Measurements from ENCODE around the gene GJB5. TPM values are rescaled to one million over a fixed set of nuclear protein-coding genes. Genes with fewer than 3 reads are reported as not detected.
"Not testable (repeated sequence)": the region's sequence is repeated elsewhere in the genome, so short reads cannot be mapped to it uniquely, and the experiment has no call there.

Gene GJB5
- total RNA-seq, 2 experiments from 2014 or later: not detected

GRCh38 chr1:34771573-34772371 is 16.9 kb downstream of the GJB5 start:
- ChIA-PET POLR2A (no interaction called here), CTCF (interaction anchor here (0.6 kb wide), 1 partner anchor 189 kb away, joined by 3 read pairs; no protein-coding TSS in a partner anchor)
- no peaks in the 10 kb centered on the region for H3K4me1 Mint-ChIP-seq
- H3K4me3 Mint-ChIP-seq: no peak overlapping the region
- no peak overlapping the region for H3K27ac Mint-ChIP-seq
- H3K36me3 Mint-ChIP-seq (ENCODE audit: low read depth): no peaks in the 10 kb centered on the region
- H3K9me3 Mint-ChIP-seq: no peaks in the 10 kb centered on the region
- peaks cover 1% of the 10 kb centered on the region for H3K27me3 Mint-ChIP-seq
- no peak for DNase-seq

- H3K4me1 Mint-ChIP-seq; H3K4me3 Mint-ChIP-seq; H3K27ac Mint-ChIP-seq; H3K9me3 Mint-ChIP-seq; H3K27me3 Mint-ChIP-seq; H3K36me3 Mint-ChIP-seq (ENCODE audit: low read depth); POLR2A ChIA-PET; DNase-seq: not testable (repeated sequence)
- CTCF ChIA-PET: interaction anchor here (1.2 to 1.6 kb wide), 2 partner anchors 13 to 29 kb away, joined by 3 to 5 read pairs; no protein-coding TSS in a partner anchor
Observed at GRCh38 chr1:34773114-34773513, 18.3 kb downstream of the GJB5 start.

- DNase-seq: no peak
Observed at GRCh38 chr1:34774957-34775356, 20.1 kb downstream of the GJB5 start.

GRCh38 chr1:34776911-34777310 is 22.1 kb downstream of the GJB5 start:
- Mint-ChIP-seq H3K4me1 (no peaks in the 10 kb centered on the region), H3K36me3 (ENCODE audit: low read depth) (no peaks in the 10 kb centered on the region), H3K4me3 (no peak overlapping the region), H3K27ac (no peak overlapping the region), H3K9me3 (no peaks in the 10 kb centered on the region), H3K27me3 (peaks cover 32% of the 10 kb centered on the region)
- no peak for DNase-seq
- POLR2A ChIA-PET: no interaction called here
- CTCF ChIA-PET: no interaction called here

More at GRCh38 chr1:34774957-34775356, 20.1 kb downstream of the GJB5 start:
- Mint-ChIP-seq H3K9me3 (no peaks in the 10 kb centered on the region), H3K27ac (no peak overlapping the region), H3K4me1 (no peaks in the 10 kb centered on the region), H3K4me3 (no peak overlapping the region), H3K36me3 (ENCODE audit: low read depth) (no peaks in the 10 kb centered on the region), H3K27me3 (peaks cover 21% of the 10 kb centered on the region)
- ChIA-PET CTCF (interaction anchor here (1.4 kb wide), 1 partner anchor 78 kb away, joined by 4 read pairs; no protein-coding TSS in a partner anchor), POLR2A (no interaction called here)

DNA sequence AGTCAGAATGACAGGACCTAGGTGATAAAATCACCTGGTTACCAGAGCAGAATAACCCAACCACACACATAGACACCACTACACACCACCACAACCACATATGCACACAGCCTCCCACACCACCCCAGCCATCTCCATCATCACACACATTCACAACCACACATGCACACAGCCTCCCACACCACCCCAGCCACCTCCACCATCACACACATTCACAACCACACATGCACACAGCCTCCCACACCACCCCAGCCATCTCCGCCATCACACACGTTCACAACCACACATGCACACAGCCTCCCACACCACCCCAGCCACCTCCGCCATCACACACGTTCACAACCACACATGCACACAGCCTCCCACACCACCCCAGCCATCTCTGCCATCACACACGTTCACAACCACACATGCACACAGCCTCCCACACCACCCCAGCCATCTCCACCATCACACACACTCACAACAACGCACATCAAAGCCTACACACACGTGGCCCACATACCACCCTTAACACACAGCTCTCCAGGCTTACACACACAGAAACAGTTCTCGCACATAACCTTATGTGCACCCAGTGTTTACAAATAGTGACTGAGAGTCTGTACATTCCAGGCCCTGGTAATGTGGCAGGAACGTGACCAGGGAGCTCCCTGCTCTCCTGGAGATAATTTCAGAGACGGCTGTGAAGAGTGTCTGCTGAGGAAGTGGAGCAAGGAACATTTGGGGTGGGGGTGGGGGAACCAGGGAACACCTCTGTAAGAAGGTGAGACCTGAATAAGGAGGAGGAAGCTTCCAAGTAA is 22.9 kb downstream of the GJB5 start:
- Mint-ChIP-seq H3K27me3 (peaks cover 40% of the 10 kb centered on the region), H3K4me1 (no peaks in the 10 kb centered on the region), H3K4me3 (no peak overlapping the region), H3K27ac (no peak overlapping the region), H3K36me3 (ENCODE audit: low read depth) (no peaks in the 10 kb centered on the region), H3K9me3 (no peaks in the 10 kb centered on the region)
- CTCF ChIA-PET: no interaction called here
- POLR2A ChIA-PET: no interaction called here
- no peak for DNase-seq

DNA sequence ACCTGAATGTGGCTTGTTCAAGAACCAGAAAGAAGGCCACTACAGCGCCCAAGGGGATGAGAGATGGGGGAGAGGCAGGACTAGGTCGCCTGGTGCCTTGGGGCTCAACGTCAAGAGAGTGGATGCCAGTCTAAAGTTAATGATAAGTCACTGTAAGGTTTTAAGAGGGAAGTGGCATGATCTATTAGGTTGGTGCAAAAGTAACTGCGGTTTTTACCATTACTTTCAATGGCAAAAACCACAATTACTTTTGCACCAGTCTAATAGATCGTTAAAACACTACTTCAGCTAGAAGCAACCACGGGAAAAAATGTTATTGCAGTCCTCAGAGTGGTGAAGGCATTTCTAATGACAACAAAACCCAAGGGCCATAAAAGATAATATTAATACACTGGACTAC is 23.5 kb downstream of the GJB5 start:
- H3K27me3 Mint-ChIP-seq: peaks cover 47% of the 10 kb centered on the region
- no peak overlapping the region for H3K27ac Mint-ChIP-seq
- no peaks in the 10 kb centered on the region for H3K36me3 Mint-ChIP-seq (ENCODE audit: low read depth)
- H3K9me3 Mint-ChIP-seq: no peaks in the 10 kb centered on the region
- no peak overlapping the region for H3K4me3 Mint-ChIP-seq
- no peak for DNase-seq
- CTCF ChIA-PET: no interaction called here
- H3K4me1 Mint-ChIP-seq: peaks cover 1% of the 10 kb centered on the region
- POLR2A ChIA-PET: no interaction called here

DNA sequence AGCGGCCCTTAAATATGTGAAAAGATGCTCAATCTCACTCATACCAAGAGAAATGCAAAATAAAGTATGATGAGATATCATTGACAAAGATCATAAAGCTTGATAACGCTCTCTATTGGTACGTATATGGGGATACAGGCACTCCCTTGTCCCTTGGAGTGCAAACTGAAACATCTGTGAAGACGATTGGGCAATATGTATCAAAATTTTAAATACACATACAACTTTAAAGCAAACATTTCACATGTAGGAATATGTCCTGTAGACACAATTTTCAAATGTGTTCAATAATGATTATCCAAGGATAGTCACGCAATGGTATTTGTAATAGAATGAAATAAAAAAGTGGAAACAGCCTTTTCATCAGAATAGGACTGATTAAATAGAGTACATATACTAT is 24.2 kb downstream of the GJB5 start:
- H3K9me3 Mint-ChIP-seq: no peaks in the 10 kb centered on the region
- no peak overlapping the region for H3K4me3 Mint-ChIP-seq
- H3K4me1 Mint-ChIP-seq: peaks cover 3% of the 10 kb centered on the region
- H3K36me3 Mint-ChIP-seq (ENCODE audit: low read depth): no peaks in the 10 kb centered on the region
- DNase-seq: no peak
- POLR2A ChIA-PET: no interaction called here
- no peak overlapping the region for H3K27ac Mint-ChIP-seq
- peaks cover 50% of the 10 kb centered on the region for H3K27me3 Mint-ChIP-seq
- CTCF ChIA-PET: interaction anchor here (1.3 kb wide), 1 partner anchor 9 kb away, joined by 3 read pairs; no protein-coding TSS in a partner anchor

- ChIA-PET POLR2A (no interaction called here), CTCF (interaction anchor here (1.3 kb wide), 1 partner anchor 9 kb away, joined by 3 read pairs; no protein-coding TSS in a partner anchor)
- H3K36me3 Mint-ChIP-seq (ENCODE audit: low read depth): no peaks in the 10 kb centered on the region
- no peaks in the 10 kb centered on the region for H3K9me3 Mint-ChIP-seq
- H3K27me3 Mint-ChIP-seq: peaks cover 52% of the 10 kb centered on the region
- no peak for DNase-seq
- peaks cover 3% of the 10 kb centered on the region for H3K4me1 Mint-ChIP-seq
- H3K4me3 Mint-ChIP-seq: no peak overlapping the region
- no peak overlapping the region for H3K27ac Mint-ChIP-seq
Observed at GRCh38 chr1:34779526-34779925, 24.7 kb downstream of the GJB5 start.

DNA sequence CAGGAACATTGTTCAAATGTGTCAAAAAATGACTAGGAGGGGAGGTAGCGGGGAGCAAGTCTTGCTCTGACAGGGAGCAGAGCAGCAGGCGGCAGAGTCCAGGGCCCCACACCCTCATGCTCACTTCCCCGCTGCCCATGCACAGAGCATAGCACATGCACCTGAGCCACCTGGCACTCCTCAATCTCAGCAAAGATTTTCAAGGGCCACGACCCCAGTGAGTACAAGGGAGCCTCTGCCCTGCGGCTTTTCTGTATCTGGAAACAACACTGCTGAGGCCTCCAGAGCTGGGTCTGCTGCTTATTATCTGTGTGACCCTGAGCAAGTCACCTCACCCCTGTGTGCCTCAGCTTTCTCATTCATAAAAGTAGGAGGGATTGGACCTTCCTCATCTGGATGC is 25.1 kb downstream of the GJB5 start:
- H3K9me3 Mint-ChIP-seq: no peaks in the 10 kb centered on the region
- H3K4me1 Mint-ChIP-seq: peaks cover 3% of the 10 kb centered on the region
- H3K27ac Mint-ChIP-seq: no peak overlapping the region
- ChIA-PET POLR2A (no interaction called here), CTCF (interaction anchor here (1.3 kb wide), 1 partner anchor 9 kb away, joined by 3 read pairs; no protein-coding TSS in a partner anchor)
- no peak overlapping the region for H3K4me3 Mint-ChIP-seq
- H3K36me3 Mint-ChIP-seq (ENCODE audit: low read depth): no peaks in the 10 kb centered on the region
- DNase-seq: no peak
- peaks cover 52% of the 10 kb centered on the region for H3K27me3 Mint-ChIP-seq

DNA sequence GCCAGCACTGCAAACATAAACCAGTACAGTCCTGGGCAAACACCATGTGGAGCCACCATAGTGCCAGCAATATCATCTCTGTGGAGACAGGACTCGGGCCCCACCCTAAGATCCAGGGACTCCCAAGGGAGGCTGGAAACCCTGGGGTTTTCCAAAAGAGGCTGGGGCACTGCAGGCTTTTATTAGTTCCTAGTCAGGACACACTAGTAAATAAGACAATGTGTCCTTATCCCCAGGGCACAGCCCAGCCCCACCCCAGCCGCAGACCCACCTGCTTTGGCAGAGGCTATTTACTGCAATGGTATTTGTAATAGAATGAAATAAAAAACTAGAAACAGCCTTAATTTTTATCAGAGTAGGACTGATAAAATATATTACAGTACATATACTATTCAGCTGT is 25.7 kb downstream of the GJB5 start:
- peaks cover 52% of the 10 kb centered on the region for H3K27me3 Mint-ChIP-seq
- H3K4me1 Mint-ChIP-seq: peaks cover 3% of the 10 kb centered on the region
- H3K4me3 Mint-ChIP-seq: no peak overlapping the region
- no peaks in the 10 kb centered on the region for H3K9me3 Mint-ChIP-seq
- CTCF ChIA-PET: no interaction called here
- no peaks in the 10 kb centered on the region for H3K36me3 Mint-ChIP-seq (ENCODE audit: low read depth)
- H3K27ac Mint-ChIP-seq: no peak overlapping the region
- no peak for DNase-seq
- POLR2A ChIA-PET: no interaction called here

DNA sequence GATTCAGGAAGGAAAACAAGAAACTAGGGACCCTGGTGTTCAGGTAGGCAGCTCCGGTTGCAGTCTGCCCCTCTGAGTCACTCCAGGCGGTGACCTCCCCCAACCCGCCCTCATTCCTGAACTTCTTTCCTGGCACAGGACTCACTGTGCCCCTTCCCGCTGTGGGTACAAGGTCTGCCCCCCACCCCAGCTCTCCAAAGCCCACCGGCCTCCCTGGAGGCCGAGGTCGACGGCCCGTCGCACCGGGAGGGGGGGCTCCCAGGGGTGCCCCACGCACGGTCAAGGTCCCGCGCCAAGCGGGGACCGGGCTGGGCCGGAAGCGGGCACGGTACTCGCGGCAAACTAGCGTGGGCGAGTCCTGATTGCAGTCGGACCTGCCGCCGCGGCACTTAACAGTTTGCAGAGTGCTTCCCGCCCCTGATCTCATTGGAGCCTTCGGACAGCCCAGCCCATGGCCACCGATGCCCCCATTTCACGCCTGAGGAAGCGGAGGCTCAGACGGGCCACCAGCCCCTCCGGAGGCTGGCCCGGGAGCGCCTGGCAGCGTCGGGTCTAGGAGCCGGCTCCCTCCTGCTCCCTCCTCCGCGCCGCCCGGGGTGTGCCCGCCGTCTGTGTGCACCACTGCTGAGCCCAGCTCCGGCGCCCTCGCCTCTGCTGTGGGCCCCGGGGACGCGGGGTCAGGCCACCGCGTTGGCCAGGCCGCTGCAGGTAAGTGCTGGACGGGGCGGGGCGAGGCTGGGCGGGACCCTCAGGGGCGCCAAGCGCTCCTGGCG is 26.4 kb downstream of the GJB5 start, which contains the start of gene GJB3:
GJB3 (plus strand) TSS at position 144 of the 773 bp plus-strand sequence. CDS start 3,549 bp downstream, outside the sequence.
- Mint-ChIP-seq H3K4me3 (no peak within 1 kb of the TSS), H3K9me3 (no peaks in the 10 kb centered on the region), H3K27me3 (peaks cover 54% of the 10 kb centered on the region), H3K36me3 (ENCODE audit: low read depth) (no peaks in the 10 kb centered on the region), H3K4me1 (peaks cover 3% of the 10 kb centered on the region), H3K27ac (no peak within 1 kb of the TSS)
- ChIA-PET POLR2A (interaction anchor here (1.1 kb wide), 1 partner anchor 16 kb away, joined by 3 read pairs; no protein-coding TSS in a partner anchor), CTCF (no interaction called here)
- DNase-seq: no peak

GRCh38 chr1:34781844-34782391 is 27.1 kb downstream of the GJB5 start:
- Mint-ChIP-seq H3K4me3 (no peak overlapping the region), H3K4me1 (peaks cover 3% of the 10 kb centered on the region), H3K27me3 (peaks cover 60% of the 10 kb centered on the region), H3K9me3 (no peaks in the 10 kb centered on the region), H3K27ac (no peak overlapping the region), H3K36me3 (ENCODE audit: low read depth) (no peaks in the 10 kb centered on the region)
- ChIA-PET POLR2A (interaction anchor here (1.1 kb wide), 1 partner anchor 15 kb away, joined by 3 read pairs; no protein-coding TSS in a partner anchor), CTCF (no interaction called here)
- no peak for DNase-seq
